ENCODE measurements around the gene ACRBP. TPM values are rescaled to one million over a fixed set of nuclear protein-coding genes. Genes with fewer than 3 reads are reported as not detected.

Gene ACRBP
- total RNA-seq, 1 donor from 2014 or later: 0.54 TPM

DNA sequence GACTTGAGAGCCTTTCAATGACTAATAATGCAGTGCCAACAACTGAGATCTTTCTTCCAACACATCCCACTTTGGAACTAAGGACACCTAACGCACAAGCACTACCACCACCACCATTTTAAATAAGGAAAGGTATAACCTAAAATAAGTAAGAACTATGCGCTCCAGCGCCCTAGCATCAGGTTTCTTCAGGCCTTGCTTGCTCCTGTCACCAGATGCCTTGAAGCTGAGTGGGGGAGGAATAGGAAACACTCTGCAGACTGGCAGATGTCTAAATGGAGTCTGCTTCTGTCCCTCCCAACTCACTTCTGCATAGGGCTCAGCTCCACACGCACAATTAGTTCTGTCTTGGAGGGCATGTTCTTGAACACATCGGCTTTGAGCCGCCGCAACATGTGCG lies 55.1 kb downstream of the ACRBP start:
- Histone ChIP-seq H3K9me3 (ENCODE audit: insufficient read depth, low read depth, low read length) (no peaks in the 10 kb centered on the region), H3K4me3 (ENCODE audit: insufficient read depth, low read depth, low read length) (no peak overlapping the region), H2AFZ (ENCODE audit: low read depth, low read length) (no peak overlapping the region), H3K9ac (ENCODE audit: low read length) (no peak overlapping the region), H3K4me2 (ENCODE audit: low read length) (no peak overlapping the region), H3K27ac (ENCODE audit: low read depth, low read length) (no peak overlapping the region), H3K36me3 (ENCODE audit: insufficient read depth, low read length) (peaks cover 73% of the 10 kb centered on the region), H3K79me2 (ENCODE audit: insufficient read depth, low read length) (peaks cover 10% of the 10 kb centered on the region), H4K20me1 (ENCODE audit: insufficient read depth, low read length) (peaks cover 67% of the 10 kb centered on the region), H3K4me1 (ENCODE audit: insufficient read depth, low read length) (no peaks in the 10 kb centered on the region), H3K27me3 (ENCODE audit: insufficient read depth, low read length) (no peaks in the 10 kb centered on the region)
- no peaks in the 10 kb centered on the region for H3K4me1 Mint-ChIP-seq (ENCODE audit: low read depth, unreplicated experiment)
- H3K36me3 Mint-ChIP-seq (ENCODE audit: low read depth, unreplicated experiment): peaks cover 45% of the 10 kb centered on the region
- H3K27me3 Mint-ChIP-seq (ENCODE audit: low read depth, unreplicated experiment): no peaks in the 10 kb centered on the region
- TF ChIP-seq, protein P1, sequence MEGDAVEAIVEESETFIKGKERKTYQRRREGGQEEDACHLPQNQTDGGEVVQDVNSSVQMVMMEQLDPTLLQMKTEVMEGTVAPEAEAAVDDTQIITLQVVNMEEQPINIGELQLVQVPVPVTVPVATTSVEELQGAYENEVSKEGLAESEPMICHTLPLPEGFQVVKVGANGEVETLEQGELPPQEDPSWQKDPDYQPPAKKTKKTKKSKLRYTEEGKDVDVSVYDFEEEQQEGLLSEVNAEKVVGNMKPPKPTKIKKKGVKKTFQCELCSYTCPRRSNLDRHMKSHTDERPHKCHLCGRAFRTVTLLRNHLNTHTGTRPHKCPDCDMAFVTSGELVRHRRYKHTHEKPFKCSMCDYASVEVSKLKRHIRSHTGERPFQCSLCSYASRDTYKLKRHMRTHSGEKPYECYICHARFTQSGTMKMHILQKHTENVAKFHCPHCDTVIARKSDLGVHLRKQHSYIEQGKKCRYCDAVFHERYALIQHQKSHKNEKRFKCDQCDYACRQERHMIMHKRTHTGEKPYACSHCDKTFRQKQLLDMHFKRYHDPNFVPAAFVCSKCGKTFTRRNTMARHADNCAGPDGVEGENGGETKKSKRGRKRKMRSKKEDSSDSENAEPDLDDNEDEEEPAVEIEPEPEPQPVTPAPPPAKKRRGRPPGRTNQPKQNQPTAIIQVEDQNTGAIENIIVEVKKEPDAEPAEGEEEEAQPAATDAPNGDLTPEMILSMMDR (IDR thresholded peaks at IDR 0.05; ENCODE audit: insufficient read depth, low read depth, low read length): no peak
- TF ChIP-seq EZH2 (IDR thresholded peaks at IDR 0.05; ENCODE audit: insufficient read depth, low read length): no peak
- no peak for DNase-seq (ENCODE audit: low read depth)
- no peaks in the 10 kb centered on the region for H3K9me3 Mint-ChIP-seq (ENCODE audit: unreplicated experiment)
- H3K4me3 Mint-ChIP-seq (ENCODE audit: unreplicated experiment): no peak overlapping the region
- no peak overlapping the region for H3K27ac Mint-ChIP-seq (ENCODE audit: unreplicated experiment)
- no peak for FAIRE-seq

Other genes with a start within 250 kb of the ACRBP start
- gene CD27, start 202.5 kb downstream of the ACRBP start, total RNA-seq: not detected in 2 replicates
- 0.87 and 1.6 TPM in 2 replicates for gene TAPBPL, start 195.4 kb downstream of the ACRBP start, total RNA-seq
- 21.0 and 23.1 TPM in 2 replicates for gene VAMP1, start 176.8 kb downstream of the ACRBP start, total RNA-seq
- 192 and 202 TPM in 2 replicates for gene MRPL51, start 154.2 kb downstream of the ACRBP start, total RNA-seq
- gene NCAPD2, start 153.3 kb downstream of the ACRBP start, total RNA-seq: 18.6 and 21.1 TPM in 2 replicates
- gene GAPDH, start 112.9 kb downstream of the ACRBP start, total RNA-seq: 5,151 and 5,167 TPM in 2 replicates
- gene IFFO1, start 91.4 kb downstream of the ACRBP start, total RNA-seq: 18.8 and 20.8 TPM in 2 replicates
- 53.1 and 66.8 TPM in 2 replicates for gene NOP2, start 79.1 kb downstream of the ACRBP start, total RNA-seq
- 319 and 329 TPM in 2 replicates for gene CHD4, start 40.1 kb downstream of the ACRBP start, total RNA-seq
- gene LPAR5, start 11.5 kb downstream of the ACRBP start, total RNA-seq: 0.73 and 0.89 TPM in 2 replicates
- gene ING4, start 15.7 kb upstream of the ACRBP start, total RNA-seq: 30.9 and 34.8 TPM in 2 replicates
- 48.9 and 50.6 TPM in 2 replicates for gene ZNF384, start 41.9 kb upstream of the ACRBP start, total RNA-seq
- gene PIANP, start 53.4 kb upstream of the ACRBP start, total RNA-seq: 3.1 and 3.6 TPM in 2 replicates
- gene COPS7A, start 76.6 kb upstream of the ACRBP start, total RNA-seq: 47.3 and 51.5 TPM in 2 replicates
- gene MLF2, start 105.7 kb upstream of the ACRBP start, total RNA-seq: 302 and 316 TPM in 2 replicates
- gene PTMS, start 118.9 kb upstream of the ACRBP start, total RNA-seq: 504 and 510 TPM in 2 replicates
- 2.0 TPM in 2 replicates for gene LAG3, start 125.1 kb upstream of the ACRBP start, total RNA-seq
- 0.54 and 0.72 TPM in 2 replicates for gene CD4, start 142.1 kb upstream of the ACRBP start, total RNA-seq
- 6.0 and 6.2 TPM in 2 replicates for gene GPR162, start 174.4 kb upstream of the ACRBP start, total RNA-seq
- 101 and 123 TPM in 2 replicates for gene P3H3, start 181.0 kb upstream of the ACRBP start, total RNA-seq
- gene GNB3, start 193.5 kb upstream of the ACRBP start, total RNA-seq: 14.5 and 16.6 TPM in 2 replicates
- gene CDCA3, start 203.9 kb upstream of the ACRBP start, total RNA-seq: 2.3 and 3.2 TPM in 2 replicates
- gene USP5, start 204.7 kb upstream of the ACRBP start, total RNA-seq: 144 and 146 TPM in 2 replicates
- gene TPI1, start 220.1 kb upstream of the ACRBP start, total RNA-seq: 722 and 791 TPM in 2 replicates
- 4.9 and 6.2 TPM in 2 replicates for gene SPSB2, start 225.9 kb upstream of the ACRBP start, total RNA-seq